Right renal pelvis (tissue), 4 donors: ENCODE results near the gene SPOPL. TPM values are rescaled to one million over a fixed set of nuclear protein-coding genes. Genes with fewer than 3 reads are reported as not detected.

Experiments used
- DNase-seq, 4 donors: peaks; one replicate each; pipeline ENCODE4 v3.0.0-alpha.2; 2013; ENCODE audit warnings: low read depth in 4 of 4, low spot score in 3 of 4, missing footprints in 1 of 4
- polyA plus RNA-seq, 4 donors: library from polyadenylated mRNA; unstranded; fragments of 120-200 nt; gene quantifications; one replicate each; pipeline ENCODE4 v1.2.1, GENCODE V29; 2013; ENCODE audit not compliant: insufficient read length in 4 of 4

The SPOPL gene
- polyA plus RNA-seq, 4 donors = 22.9 to 31.6 (median 30.2) TPM

GRCh38 chr2:138493334-138493733 lies 8.2 kb upstream of the SPOPL start:
- DNase-seq = no peak

- DNase-seq = no peak
Observed at GRCh38 chr2:138494265-138494966, 7.2 kb upstream of the SPOPL start.

GRCh38 chr2:138495384-138495783 lies 6.2 kb upstream of the SPOPL start:
- no peak for DNase-seq

- no peak for DNase-seq
Observed at GRCh38 chr2:138496096-138496651, 5.4 kb upstream of the SPOPL start.

GRCh38 chr2:138497294-138497693 lies 4.3 kb upstream of the SPOPL start:
- DNase-seq = no peak

GRCh38 chr2:138499684-138500083 lies 1.9 kb upstream of the SPOPL start:
- DNase-seq = no peak

- DNase-seq = peak in 1 of 4 donors; percentile 49
Observed at GRCh38 chr2:138500592-138501424, 762 bp upstream of the SPOPL start.

GRCh38 chr2:138502255-138503086 lies 901 bp downstream of the SPOPL start:
- DNase-seq = peak in 3 of 4 donors; percentile 11 to 26 (median 14)

- DNase-seq = no peak
Observed at GRCh38 chr2:138503087-138503442, 1.5 kb downstream of the SPOPL start.

- DNase-seq = no peak
Observed at GRCh38 chr2:138503652-138504051, 2.1 kb downstream of the SPOPL start.

GRCh38 chr2:138504092-138504491 lies 2.5 kb downstream of the SPOPL start:
- no peak for DNase-seq

GRCh38 chr2:138504546-138505235 lies 3.1 kb downstream of the SPOPL start:
- no peak for DNase-seq

- no peak for DNase-seq
Observed at GRCh38 chr2:138507267-138507666, 5.7 kb downstream of the SPOPL start.

- DNase-seq = no peak
Observed at GRCh38 chr2:138510319-138510718, 8.7 kb downstream of the SPOPL start.

GRCh38 chr2:138512672-138513071 lies 11.1 kb downstream of the SPOPL start:
- no peak for DNase-seq

- no peak for DNase-seq
Observed at GRCh38 chr2:138514173-138514572, 12.6 kb downstream of the SPOPL start.

- DNase-seq = no peak
Observed at GRCh38 chr2:138515092-138515491, 13.5 kb downstream of the SPOPL start.

GRCh38 chr2:138516030-138516704 lies 14.6 kb downstream of the SPOPL start:
- DNase-seq = no peak

- no peak for DNase-seq
Observed at GRCh38 chr2:138518860-138519259, 17.3 kb downstream of the SPOPL start.

GRCh38 chr2:138521821-138522220 lies 20.3 kb downstream of the SPOPL start:
- DNase-seq = no peak
